Colonic mucosa (tissue), 4 donors: ENCODE measurements around the gene SRP19. TPM values are rescaled to one million over a fixed set of nuclear protein-coding genes. Genes with fewer than 3 reads are reported as not detected.
"Not testable (repeated sequence)": the region's sequence is repeated elsewhere in the genome, so short reads cannot be mapped to it uniquely, and the experiment has no call there.

Experiments used
- DNase-seq: peaks from one replicate; pipeline ENCODE4 v3.0.0-alpha.2; 2020
- H3K27ac ChIP-seq: fragments of 200-600 bp; one replicate; pipeline ENCODE4 v1.8.0; 2021
- H3K27me3 ChIP-seq: fragments of 200-600 bp; one replicate; pipeline ENCODE4 v1.8.0; 2021
- H3K36me3 ChIP-seq: fragments of 200-600 bp; one replicate; pipeline ENCODE4 v1.8.0; 2021
- H3K4me1 ChIP-seq: fragments of 200-600 bp; one replicate; pipeline ENCODE4 v1.8.0; 2021; ENCODE audit warnings: mild to moderate bottlenecking
- H3K4me3 ChIP-seq: fragments of 200-600 bp; one replicate; pipeline ENCODE4 v1.8.0; 2021
- H3K9ac ChIP-seq, 2 donors: one replicate each; pipeline ENCODE4 v1.7.0; 2013; ENCODE audit warnings: control low read depth in 2 of 2, low read depth in 2 of 2, low read length in 2 of 2
- H3K9me3 ChIP-seq: fragments of 200-600 bp; one replicate; pipeline ENCODE4 v1.8.0; 2021
- CTCF ChIP-seq: fragments of 200-600 bp; IDR thresholded peaks from one replicate; pipeline ENCODE4 v1.8.0; 2022; ENCODE audit warnings: antibody characterized with exemption, mild to moderate bottlenecking
- intact Hi-C: fragments of 100-400 bp; cut with DNase I; formaldehyde crosslinking; loops from one replicate; pipeline ENCODE4 v1.14.1; 2022
- total RNA-seq, 2 donors: library from RNA; stranded (reverse); fragmentation: NEBNext Ultra II Directional in 1 of 2; extraction: Animal tissue kit (Norgen Biotek cat#: 25700) in 1 of 2; gene quantifications; one replicate each; pipeline ENCODE4 v1.2.1, GENCODE V29; 2021
- donor health status: healthy.
- donor health status: DM: no; HTN: no; CAD: no.
- donor health status: DM: no; HTN: no; CAD: no.

SRP19 gene
- total RNA-seq, 2 donors from 2014 or later: 27.0 to 33.2 TPM

GRCh38 chr5:112880219-112880964, 19.3 kb downstream of the SRP19 start:
- Histone ChIP-seq H3K27ac (no peak overlapping the region), H3K4me1 (no peaks in the 10 kb centered on the region), H3K36me3 (peaks cover 6% of the 10 kb centered on the region), H3K9ac (no peak overlapping the region), H3K4me3 (no peak overlapping the region), H3K9me3 (no peaks in the 10 kb centered on the region), H3K27me3 (no peaks in the 10 kb centered on the region)
- TF ChIP-seq CTCF: no peak
- intact Hi-C loops: no loop called here
- no peak for DNase-seq

- intact Hi-C loops: no loop called here
- H3K9me3 ChIP-seq: no peaks in the 10 kb centered on the region
- H3K9ac ChIP-seq: no peak overlapping the region
- H3K27ac ChIP-seq: no peak overlapping the region
- no peak for DNase-seq
- H3K27me3 ChIP-seq: no peaks in the 10 kb centered on the region
- peaks cover 14% of the 10 kb centered on the region for H3K36me3 ChIP-seq
- no peaks in the 10 kb centered on the region for H3K4me1 ChIP-seq
- TF ChIP-seq CTCF: no peak
- H3K4me3 ChIP-seq: no peak overlapping the region
These were observed 22.1 kb downstream of the SRP19 start for GRCh38 chr5:112883192-112883591.

- H3K9me3 ChIP-seq: no peaks in the 10 kb centered on the region
- no peak for DNase-seq
- H3K36me3 ChIP-seq: peaks cover 14% of the 10 kb centered on the region
- H3K4me1 ChIP-seq: no peaks in the 10 kb centered on the region
- TF ChIP-seq CTCF: no peak
- no peak overlapping the region for H3K27ac ChIP-seq
- intact Hi-C loops: no loop called here
- no peaks in the 10 kb centered on the region for H3K27me3 ChIP-seq
- H3K4me3 ChIP-seq: no peak overlapping the region
- no peak overlapping the region for H3K9ac ChIP-seq
These were observed 23.9 kb downstream of the SRP19 start for GRCh38 chr5:112885001-112885400.

- Histone ChIP-seq H3K36me3 (peaks cover 14% of the 10 kb centered on the region), H3K27ac (no peak overlapping the region), H3K4me3 (no peak overlapping the region), H3K9ac (no peak overlapping the region), H3K27me3 (no peaks in the 10 kb centered on the region), H3K4me1 (no peaks in the 10 kb centered on the region), H3K9me3 (no peaks in the 10 kb centered on the region)
- no peak for DNase-seq
- intact Hi-C loops: no loop called here
- TF ChIP-seq CTCF: no peak
These were observed 25.9 kb downstream of the SRP19 start for GRCh38 chr5:112886975-112887374.

GRCh38 chr5:112892066-112892465, 31.0 kb downstream of the SRP19 start:
- H3K27me3 ChIP-seq, H3K4me1 ChIP-seq, H3K27ac ChIP-seq, H3K36me3 ChIP-seq, intact Hi-C loops, H3K4me3 ChIP-seq, H3K9me3 ChIP-seq, DNase-seq, H3K9ac ChIP-seq: not testable (repeated sequence)

- TF ChIP-seq CTCF: no peak
- no peaks in the 10 kb centered on the region for H3K9me3 ChIP-seq
- H3K36me3 ChIP-seq: no peaks in the 10 kb centered on the region
- no peak for DNase-seq
- no peaks in the 10 kb centered on the region for H3K4me1 ChIP-seq
- no peak overlapping the region for H3K9ac ChIP-seq
- intact Hi-C loops: no loop called here
- no peak overlapping the region for H3K27ac ChIP-seq
- no peak overlapping the region for H3K4me3 ChIP-seq
- H3K27me3 ChIP-seq: no peaks in the 10 kb centered on the region
These were observed 31.7 kb downstream of the SRP19 start for GRCh38 chr5:112892776-112893175.
